Measurements from ENCODE around the gene FADS2.
A peak's percentile ranks its signal among the peaks of the same experiment; 100 is the strongest.

Gene FADS2

DNA sequence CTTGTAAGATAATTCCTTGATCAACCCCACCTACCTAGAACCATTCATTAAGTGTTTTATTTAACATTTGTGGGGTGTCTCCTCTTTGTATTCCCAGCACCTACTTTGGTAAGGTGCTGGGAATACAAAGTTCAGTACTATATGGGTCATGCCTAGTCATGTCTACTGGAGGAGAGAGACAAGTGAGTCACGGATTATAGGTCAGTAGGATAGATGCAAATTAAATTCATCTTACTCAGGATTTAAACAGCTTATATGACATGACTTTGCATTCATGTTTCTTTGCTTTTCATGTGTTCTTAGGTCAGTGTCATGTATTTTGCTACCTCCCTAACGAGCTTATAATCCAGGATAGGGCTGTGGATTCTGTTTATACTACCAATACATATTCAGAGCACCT, 7.9 kb upstream of the FADS2 start:
- DNase-seq (ENCODE audit: low read depth in 3 of 3): no peak

DNA sequence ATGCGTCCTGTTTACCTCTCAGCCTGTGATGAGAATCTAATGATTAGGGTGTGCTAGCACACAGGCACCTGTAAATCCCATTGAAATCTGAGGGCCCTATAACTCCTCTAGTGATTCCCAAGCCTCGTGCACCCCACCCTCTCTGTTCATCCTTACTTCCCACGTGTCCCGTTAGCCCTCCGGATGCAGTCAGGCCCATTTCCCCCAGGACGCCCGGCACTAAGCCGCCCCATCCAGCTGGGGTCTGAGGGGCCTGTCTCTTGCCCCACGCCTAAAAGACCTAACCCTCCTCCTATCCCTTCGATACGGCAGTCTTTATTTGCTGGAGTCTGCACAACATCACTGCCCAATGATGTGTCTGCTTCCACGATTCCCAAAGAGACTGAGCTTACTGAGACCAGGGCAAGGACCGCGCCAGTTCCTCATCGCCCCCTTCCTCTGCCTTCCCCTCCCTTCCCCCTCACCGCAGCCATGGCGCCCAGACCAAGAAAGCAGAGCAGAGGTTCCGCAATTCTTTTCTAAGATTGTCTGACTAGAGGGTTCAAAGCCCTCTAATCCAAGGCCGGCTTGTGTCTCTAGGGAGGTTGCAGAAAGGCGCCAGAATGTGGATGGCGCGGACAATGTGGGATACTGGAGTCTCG, 1.1 kb upstream of the FADS2 start:
- DNase-seq (ENCODE audit: low read depth in 3 of 3): no peak

DNA sequence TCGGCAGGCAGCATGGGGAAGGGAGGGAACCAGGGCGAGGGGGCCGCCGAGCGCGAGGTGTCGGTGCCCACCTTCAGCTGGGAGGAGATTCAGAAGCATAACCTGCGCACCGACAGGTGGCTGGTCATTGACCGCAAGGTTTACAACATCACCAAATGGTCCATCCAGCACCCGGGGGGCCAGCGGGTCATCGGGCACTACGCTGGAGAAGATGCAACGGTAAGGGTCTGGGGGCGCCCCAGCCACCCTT, 204 bp downstream of the FADS2 start:
- no peak for DNase-seq (ENCODE audit: low read depth in 3 of 3)

DNA sequence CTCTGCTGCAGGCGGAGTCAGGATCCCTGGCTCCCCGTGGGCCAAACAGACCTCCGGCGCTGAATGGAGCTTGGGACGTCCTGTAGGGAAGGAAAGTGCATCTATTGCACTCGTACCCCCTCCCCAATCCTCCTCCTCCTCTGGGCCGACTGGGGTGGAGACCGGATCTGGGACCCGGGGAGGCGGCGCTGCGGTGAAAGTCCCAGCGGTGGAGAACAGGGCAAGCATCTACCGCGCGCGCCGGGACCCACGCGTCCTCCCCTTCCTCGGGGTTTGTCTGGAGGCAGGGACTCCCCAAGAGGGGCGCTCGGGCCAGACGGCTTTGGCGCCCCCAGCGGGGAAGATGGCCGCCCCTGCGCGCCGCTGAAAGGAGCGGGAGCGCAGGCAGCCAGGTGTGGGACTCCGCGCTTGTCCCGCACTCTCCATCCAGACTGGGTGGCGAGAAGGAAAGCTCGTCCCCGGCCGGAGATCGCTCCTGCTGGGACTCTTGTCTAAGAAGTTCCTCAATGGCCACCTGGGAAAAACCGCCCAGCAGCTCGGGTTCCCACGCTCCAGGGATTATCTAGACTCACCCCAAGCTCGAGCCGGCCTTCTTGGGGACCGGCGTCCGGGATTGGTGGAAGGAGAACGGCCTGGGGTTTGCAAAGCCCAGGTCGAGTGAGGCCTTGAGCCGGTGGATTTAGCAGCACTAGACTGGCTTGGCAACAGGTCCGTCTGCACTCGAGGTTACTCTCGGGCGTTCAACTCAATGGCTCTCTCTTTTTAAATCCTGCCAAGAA, 718 bp downstream of the FADS2 start:
- DNase-seq (ENCODE audit: low read depth in 3 of 3): peak in 2 of 3 donors; percentile 13 to 22

DNA sequence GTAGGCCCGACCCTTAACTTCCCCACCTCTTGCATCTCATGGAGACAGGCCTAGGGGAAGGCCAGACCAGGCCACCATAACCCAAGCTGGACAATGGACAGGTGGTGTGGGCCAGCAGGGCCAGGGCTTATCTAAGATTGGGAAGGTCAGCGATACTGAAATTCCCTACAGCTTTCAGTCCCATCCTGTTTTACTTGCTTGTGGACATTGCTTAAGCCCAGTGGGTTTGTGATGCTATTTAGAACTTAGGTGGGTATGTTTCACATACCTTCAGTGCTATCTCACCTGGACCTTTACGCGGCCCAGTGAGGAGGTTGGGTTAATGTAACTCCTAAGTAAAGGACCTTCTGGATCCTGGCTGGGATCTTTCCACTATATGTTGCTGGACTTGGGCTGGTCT, 1.7 kb downstream of the FADS2 start:
- DNase-seq (ENCODE audit: low read depth in 3 of 3): no peak

DNA sequence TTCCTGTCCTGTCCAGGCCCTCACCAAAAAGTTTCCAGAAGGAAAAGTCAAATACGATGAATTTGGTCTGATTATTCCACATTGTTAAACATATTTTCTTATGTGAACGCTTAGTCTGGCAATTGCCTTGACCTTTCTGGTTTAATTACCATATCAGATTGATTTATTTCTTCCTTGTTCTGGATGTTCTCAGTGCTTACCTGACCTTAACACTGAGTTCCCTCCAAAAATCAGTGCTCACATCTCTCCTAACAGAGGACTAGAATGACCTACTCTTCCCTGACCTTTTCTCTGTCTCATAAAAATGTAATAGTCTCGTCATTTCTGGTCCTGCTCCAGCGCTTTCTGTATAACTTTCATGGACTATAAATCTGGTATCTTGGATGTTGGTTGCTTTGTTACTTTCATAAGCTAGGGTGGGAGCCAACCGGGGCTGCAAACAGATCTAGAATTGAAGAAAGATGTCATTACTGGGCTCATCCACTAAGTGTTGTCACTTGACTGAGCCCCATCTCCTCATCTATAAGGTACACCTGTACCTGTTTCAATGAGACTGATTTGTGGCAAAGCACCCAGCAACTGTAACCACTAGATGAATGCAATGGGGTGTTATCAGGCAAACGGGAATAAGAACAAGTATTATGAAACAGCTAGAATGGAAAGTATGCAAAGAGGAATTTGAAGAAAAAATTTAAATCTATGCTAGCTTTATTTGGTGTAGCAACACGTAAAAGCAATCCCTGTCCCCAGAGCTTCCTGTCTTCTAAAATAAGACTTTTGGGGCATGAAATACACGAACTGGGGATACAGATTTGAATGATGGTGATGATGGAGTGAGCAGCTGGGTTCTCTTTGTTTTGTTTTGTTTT, 2.4 kb downstream of the FADS2 start:
- no peak for DNase-seq (ENCODE audit: low read depth in 3 of 3)

DNA sequence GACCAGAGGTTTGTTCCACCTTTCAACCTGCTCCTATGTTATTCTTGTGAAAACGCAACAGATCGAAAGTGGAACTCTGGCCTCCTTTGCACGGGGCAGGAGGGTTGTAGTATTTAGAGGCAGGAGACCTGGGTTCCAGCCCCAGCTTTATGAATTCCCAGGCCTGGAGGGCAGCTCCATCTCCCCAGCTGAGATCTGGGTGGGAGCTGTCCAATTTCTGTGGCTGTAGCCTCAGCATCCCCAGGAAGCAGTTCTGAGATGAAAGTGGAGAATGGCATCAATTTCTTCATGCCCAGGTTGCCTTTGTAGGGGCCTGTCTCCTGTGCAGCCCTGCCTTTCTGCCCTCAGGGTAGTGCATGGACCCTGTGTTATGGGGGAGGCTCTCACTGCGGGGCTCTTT, 4.1 kb downstream of the FADS2 start:
- DNase-seq (ENCODE audit: low read depth in 3 of 3): no peak

DNA sequence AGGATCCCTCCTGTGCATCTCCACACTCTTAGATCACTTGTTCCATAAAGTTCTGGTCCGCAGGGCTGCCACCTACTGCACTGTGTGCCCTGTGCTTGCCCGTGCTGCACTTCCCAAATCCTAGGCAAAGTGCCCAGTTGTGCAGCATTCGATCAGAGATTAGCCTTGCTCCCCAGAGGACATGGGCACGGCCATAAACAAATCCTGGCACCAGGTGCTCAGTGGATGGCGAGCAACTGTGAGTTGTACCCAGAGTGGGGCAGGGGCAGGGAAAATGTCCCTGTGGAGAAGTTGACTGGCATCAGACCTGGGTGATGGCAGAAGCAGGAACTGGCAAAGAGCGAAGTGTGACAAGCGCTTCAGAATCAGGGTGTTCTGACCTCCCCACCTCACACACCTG, 4.7 kb downstream of the FADS2 start:
- no peak for DNase-seq (ENCODE audit: low read depth in 3 of 3)

DNA sequence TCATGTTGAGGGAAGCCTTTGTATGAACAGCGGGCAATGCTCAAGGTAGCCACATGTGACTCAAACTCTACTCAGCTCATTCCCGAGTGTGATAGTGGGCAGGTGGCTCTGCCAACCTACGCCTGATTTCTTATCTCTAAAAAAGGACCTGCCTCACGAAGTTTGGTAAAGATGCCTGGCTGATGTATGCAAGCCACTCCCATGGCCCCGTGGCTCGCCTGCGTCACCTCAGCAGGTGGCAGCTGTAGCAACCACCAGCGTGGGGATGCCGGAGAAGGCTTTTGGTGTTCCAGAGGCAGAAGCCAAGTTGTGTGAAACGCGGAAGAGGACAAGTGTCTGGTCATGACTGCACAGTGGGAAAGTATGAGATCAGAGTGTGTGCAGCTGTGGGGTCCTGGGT, 5.4 kb downstream of the FADS2 start:
- DNase-seq (ENCODE audit: low read depth in 3 of 3): no peak

DNA sequence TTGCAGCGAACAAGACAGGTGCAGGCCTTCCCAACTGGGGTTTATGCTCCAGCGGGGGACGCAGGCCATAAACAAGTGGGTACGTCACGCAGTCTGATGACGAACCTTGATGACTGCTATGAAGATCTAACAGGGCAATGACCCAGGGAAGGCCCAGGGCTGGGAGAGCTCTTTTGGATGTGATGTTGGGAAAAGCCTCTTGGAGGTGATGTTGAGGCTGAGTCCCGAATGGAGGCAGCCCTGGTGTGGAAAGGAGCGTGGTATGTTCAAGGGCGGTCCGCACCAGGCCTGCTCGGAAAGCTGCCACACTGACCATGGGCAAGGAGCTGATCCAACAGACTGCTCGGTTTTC, 5.8 kb downstream of the FADS2 start:
- no peak for DNase-seq (ENCODE audit: low read depth in 3 of 3)

DNA sequence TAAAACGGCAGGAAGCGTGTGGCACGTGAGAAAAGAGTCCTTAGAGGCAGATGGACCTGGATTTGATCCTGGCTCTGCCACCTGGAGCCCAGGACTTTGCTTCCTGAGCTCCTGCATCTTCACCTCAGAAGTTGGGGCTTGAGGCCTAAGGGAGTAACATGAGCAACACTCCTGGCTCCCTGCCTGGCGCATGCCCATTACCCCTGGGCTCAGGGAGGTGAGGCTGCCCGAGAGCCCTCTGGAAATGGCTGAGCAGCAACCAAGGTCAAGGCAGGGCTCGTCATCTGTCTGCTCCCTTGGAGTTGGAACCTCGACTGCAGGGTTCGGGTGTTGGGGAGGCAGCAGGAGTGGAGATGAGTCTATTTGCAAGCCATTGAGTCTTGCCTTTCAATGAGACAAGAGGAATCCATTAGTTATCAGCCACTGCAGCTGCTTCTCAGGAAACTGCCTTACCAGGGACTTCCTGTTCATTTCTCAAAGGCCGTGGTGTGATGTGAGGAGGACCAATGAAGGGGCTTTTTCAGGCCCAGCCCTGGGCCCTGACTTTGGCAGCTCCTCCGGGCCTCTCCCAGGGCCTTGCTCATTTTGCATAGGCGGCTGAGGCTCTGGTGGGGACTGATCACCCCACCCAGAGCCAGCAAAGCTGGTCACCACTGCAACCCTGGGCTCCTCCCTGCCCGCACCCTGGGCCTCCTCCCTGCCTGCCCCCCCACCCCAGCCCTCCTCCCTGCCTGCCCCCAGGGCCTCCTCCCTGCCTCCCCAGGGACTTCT, 6.4 kb downstream of the FADS2 start:
- peak in 2 of 3 donors; percentile 34 to 36 for DNase-seq (ENCODE audit: low read depth in 3 of 3)

DNA sequence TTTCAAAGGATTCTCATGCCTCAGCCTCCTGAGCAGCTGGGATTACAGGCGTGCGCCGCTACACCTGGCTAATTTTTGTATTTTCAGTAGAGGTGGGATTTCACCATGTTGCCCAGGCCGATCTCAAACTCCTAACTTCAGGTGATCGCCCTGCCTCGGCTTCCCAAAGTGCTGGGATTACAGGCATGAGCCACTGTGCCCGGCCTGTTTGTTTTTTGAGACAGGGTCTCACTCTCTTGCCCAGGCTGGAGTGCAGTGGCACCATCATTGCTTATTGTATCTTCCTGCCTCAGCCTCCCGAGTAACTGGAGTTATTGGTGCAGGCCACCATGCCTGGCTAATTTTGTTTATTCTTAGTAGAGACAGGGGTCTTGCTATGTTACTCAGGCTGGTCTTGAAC, 8.1 kb downstream of the FADS2 start:
- no peak for DNase-seq (ENCODE audit: low read depth in 3 of 3)

DNA sequence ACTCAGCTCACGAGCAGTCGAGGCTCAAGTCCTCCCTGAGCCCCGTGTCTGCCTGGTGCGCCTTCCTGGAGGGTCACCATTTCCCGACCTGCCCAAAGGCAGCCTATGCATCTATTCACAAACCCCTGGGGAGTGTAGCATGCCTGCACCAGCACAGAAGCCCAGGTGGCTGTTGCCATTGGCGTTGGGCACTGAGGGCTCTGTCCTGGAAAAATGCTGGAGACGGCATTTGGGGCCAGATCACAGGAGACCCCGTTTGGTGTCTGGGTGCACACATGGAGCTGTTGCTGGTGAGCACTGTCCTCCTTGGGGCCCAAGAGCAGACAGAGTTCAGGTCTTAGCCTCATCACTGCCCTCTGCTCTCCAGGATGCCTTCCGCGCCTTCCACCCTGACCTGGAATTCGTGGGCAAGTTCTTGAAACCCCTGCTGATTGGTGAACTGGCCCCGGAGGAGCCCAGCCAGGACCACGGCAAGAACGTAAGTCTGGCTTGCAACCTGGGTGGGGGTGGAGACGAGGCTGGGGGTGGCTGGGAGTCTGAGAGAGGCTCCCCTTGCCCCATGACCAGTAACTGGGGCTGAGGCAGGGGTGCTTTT, 9.4 kb downstream of the FADS2 start:
- no peak for DNase-seq (ENCODE audit: low read depth in 3 of 3)

DNA sequence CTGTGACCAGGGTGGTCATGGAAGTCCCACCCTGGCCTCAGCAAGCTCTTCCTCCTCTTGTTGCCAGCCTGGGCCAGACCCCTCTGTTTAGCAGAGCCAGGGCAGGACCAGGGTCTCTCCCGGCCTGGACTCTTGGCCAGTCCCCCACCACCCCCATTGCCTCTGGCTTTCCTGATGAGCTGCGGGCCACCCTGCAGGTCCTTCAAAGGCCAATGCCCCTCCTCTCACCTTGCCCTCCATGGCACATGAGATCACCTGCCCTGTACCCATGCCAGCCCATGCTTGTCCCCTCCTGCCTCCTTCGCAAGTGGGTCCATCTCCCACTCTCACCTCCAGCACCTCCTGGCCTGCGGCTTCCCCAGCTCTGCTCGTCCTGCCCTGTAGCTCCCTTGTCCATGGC, 10.4 kb downstream of the FADS2 start:
- no peak for DNase-seq (ENCODE audit: low read depth in 3 of 3)

DNA sequence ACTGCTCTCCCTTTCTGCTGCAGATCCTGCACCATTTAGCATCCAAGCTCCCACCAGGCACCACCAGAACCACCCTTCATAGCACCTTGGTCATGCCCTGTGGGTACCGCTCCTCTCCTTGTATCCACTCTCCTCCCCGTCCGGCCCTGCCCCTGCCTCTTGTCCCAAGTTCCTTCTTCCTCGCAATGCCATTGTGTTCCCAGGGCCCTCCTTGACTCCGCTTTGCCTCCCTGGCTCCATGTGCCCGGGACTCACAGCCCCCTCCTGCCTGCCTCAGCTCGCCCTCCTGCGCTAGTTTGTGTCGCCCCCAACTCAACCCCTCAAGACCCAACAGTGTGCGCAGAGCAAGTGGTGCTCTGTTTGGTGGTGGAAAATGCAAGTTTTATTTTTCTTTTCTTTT, 10.8 kb downstream of the FADS2 start:
- DNase-seq (ENCODE audit: low read depth in 3 of 3): no peak

DNA sequence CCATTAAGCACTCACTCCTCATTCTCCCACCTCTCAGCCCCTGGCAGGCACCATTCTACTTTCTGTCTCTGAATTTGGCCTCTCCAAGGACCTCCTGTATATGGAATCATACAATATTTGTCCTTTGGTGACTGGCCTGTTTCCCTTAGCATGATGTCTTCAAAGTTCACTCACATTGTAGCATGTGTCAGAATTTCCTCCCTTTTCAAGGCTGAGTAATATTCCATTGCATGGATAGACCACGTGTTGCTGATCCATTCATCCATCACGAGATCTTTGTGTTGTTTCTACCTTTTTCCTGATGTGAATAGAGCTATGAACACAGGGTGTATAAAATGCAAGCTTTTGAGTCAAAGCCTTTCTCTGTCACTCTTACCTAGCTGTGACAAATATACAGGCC, 11.6 kb downstream of the FADS2 start:
- no peak for DNase-seq (ENCODE audit: low read depth in 3 of 3)

DNA sequence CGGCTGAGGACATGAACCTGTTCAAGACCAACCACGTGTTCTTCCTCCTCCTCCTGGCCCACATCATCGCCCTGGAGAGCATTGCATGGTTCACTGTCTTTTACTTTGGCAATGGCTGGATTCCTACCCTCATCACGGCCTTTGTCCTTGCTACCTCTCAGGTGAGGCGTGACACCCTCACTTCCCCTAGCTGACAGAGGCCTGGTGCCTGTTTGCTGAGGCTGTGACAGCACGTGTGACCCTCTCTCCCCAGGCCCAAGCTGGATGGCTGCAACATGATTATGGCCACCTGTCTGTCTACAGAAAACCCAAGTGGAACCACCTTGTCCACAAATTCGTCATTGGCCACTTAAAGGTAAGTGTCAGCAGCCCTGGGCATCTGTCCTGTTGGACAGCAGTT, 12.3 kb downstream of the FADS2 start:
- no peak for DNase-seq (ENCODE audit: low read depth in 3 of 3)

DNA sequence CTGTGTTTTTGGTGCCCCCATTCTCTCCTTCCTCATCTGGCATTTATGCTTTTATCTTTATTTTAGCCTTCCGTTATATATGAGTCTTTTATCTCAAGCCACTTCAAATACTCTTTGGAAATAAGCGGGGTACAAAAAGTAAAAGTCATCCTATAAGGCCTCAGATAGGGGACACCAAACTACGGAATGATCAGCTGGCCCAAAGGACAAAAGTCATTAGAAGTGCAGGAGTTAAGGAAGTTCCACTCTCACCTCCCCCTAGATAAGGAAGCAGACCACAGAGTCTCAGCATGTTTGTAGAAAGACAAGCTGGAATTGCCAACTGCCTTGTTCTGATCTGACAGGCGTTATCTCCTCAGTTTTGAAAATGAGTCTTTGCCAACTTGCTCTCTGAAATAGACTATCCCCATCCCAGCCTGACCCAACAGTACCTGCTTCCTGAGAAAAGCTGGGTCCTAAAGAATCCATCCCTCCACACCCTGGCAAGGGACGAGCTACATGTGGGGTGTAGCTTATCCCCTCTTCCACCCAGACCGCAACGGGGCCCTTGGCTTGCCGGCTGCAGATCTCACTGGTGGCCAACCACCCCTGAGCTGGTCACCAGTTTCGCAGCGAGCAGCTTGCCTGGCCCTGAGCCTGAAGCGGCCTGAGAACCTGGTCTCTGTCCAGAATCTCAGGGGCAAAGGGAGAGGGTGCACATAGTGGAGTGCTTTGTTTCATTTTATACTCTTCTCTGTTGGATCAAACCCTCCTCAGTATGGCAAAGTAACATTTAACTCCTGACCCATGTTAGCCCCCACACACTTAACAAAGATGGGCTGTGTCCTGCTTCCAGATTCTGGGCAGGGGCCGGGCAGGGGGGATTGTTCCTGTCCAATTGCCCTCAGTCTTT, 13.8 kb downstream of the FADS2 start:
- DNase-seq (ENCODE audit: low read depth in 3 of 3): no peak

DNA sequence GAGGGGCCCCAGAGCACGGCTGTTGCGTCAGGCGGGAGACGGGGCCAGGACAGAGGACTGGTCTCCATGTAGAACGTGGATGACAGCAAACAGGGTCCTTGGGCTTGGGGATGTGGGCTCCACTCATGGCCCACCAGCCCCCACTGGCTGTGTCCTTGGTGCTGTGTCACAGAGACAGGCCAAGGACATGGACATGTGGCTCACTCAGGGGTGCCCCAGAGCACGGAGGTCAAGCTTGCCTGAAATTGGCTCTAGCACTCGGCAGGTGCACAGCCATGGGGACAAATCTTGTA, 14.4 kb downstream of the FADS2 start:
- no peak for DNase-seq (ENCODE audit: low read depth in 3 of 3)

DNA sequence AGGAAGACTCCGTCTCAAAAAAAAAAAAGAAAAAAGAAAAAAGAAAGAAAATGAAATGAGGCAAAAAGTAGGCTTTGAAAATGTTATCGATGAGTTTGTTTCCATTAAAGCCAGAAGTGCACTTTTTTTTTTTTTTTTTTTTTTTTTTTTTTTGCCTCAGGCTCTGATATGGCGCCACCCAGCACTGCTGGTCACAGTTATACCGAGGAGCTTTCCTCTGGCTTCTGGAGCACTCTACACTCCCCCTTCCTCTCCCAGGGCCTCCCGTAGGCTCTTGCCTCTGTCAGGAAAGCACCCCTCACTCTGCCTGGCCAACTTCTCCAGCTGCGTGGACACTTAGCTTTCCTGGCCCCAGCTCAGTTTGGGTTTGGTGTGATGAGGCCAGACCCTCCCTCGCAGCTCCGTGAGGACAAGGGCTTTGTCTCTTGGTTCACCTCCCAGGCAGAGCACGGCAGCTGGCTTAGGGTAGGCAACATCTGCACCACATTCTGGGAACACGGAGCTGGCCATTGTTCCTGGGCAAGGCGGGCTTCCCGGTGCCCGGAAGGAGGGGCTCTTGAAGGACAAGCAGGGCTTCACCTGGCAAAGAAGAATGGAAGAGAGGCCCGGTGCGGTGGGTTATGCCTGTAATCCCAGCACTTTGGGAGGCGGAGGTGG, 16.9 kb downstream of the FADS2 start:
- no peak for DNase-seq (ENCODE audit: low read depth in 3 of 3)
